Hematopoietic multipotent progenitor cell treated with erythropoietin and hydrocortisone succinate and interleukin-3 and kit ligand, for 15 days (in vitro differentiated cells): ENCODE measurements around the gene ABCB11.
"Not testable (repeated sequence)": the region's sequence is repeated elsewhere in the genome, so short reads cannot be mapped to it uniquely, and the experiment has no call there.

Source experiments
- DNase-seq: peaks from one replicate; pipeline ENCODE4 v3.0.0-alpha.2; 2015; ENCODE audit warnings: low spot score

The ABCB11 gene

GRCh38 chr2:169031202-169031601 is at the start of gene ABCB11:
Gene ABCB11 (minus strand): TSS chr2:169031324. CDS start chr2:169018125, 13,199 bp downstream.
- no peak for DNase-seq

- DNase-seq = no peak
Observed at GRCh38 chr2:169080250-169081069, 49.3 kb upstream of the ABCB11 start.

- no peak for DNase-seq
Observed at GRCh38 chr2:169077674-169078240, 46.6 kb upstream of the ABCB11 start.

GRCh38 chr2:169073963-169074751 is 43.0 kb upstream of the ABCB11 start:
- DNase-seq = no peak

- DNase-seq = no peak
Observed at GRCh38 chr2:169073211-169073962, 42.3 kb upstream of the ABCB11 start.

- peak; percentile 4 for DNase-seq
Observed at GRCh38 chr2:169072163-169072925, 41.2 kb upstream of the ABCB11 start.

- no peak for DNase-seq
Observed at GRCh38 chr2:169071455-169071854, 40.3 kb upstream of the ABCB11 start.

- no peak for DNase-seq
Observed at GRCh38 chr2:169069833-169070232, 38.7 kb upstream of the ABCB11 start.

GRCh38 chr2:169069341-169069740 is 38.2 kb upstream of the ABCB11 start, which contains the start of gene DHRS9:
Gene DHRS9 (plus strand): TSS chr2:169069563. CDS start chr2:169081582, 12,019 bp downstream.
- no peak for DNase-seq

GRCh38 chr2:169066897-169067296 is 35.8 kb upstream of the ABCB11 start:
- no peak for DNase-seq

- no peak for DNase-seq
Observed at GRCh38 chr2:169065864-169066517, 34.9 kb upstream of the ABCB11 start.

- DNase-seq = no peak
Observed at GRCh38 chr2:169065422-169065821, 34.3 kb upstream of the ABCB11 start.

GRCh38 chr2:169064199-169064598 is 33.1 kb upstream of the ABCB11 start:
- DNase-seq = not testable (repeated sequence)

- DNase-seq = not testable (repeated sequence)
Observed at GRCh38 chr2:169054575-169054974, 23.5 kb upstream of the ABCB11 start.

GRCh38 chr2:169050476-169051240 is 19.5 kb upstream of the ABCB11 start:
- no peak for DNase-seq

- no peak for DNase-seq
Observed at GRCh38 chr2:169049142-169049541, 18.0 kb upstream of the ABCB11 start.

GRCh38 chr2:169047256-169048250 is 16.4 kb upstream of the ABCB11 start:
- no peak for DNase-seq

GRCh38 chr2:169046440-169047151 is 15.5 kb upstream of the ABCB11 start:
- no peak for DNase-seq
